Measurements from ENCODE around the gene ITGB6. TPM values are rescaled to one million over a fixed set of nuclear protein-coding genes. Genes with fewer than 3 reads are reported as not detected.
"Not testable (repeated sequence)": the region's sequence is repeated elsewhere in the genome, so short reads cannot be mapped to it uniquely, and the experiment has no call there.

Gene ITGB6
- total RNA-seq, 2 donors from 2014 or later: 7.3 to 12.3 TPM

GRCh38 chr2:160156100-160156499 is 44.0 kb downstream of the ITGB6 start:
- no peak overlapping the region for H3K27ac ChIP-seq
- no peaks in the 10 kb centered on the region for H3K27me3 ChIP-seq (replicated peaks; ENCODE audit: insufficient read depth)
- no peak overlapping the region for H3K4me3 ChIP-seq
- H3K36me3 ChIP-seq: peaks cover 0 to 2% of the 10 kb centered on the region in 2 donors
- intact Hi-C loops (cut with DNase I): no loop called here
- no peaks in the 10 kb centered on the region for H3K4me1 ChIP-seq (replicated peaks)
- no peak for DNase-seq (ENCODE audit: low spot score)
- no peaks in the 10 kb centered on the region for H3K9me3 ChIP-seq
- no peak for TF ChIP-seq CTCF (IDR thresholded peaks at IDR 0.05)
- no peak for TF ChIP-seq POLR2A (IDR thresholded peaks at IDR 0.05)
- TF ChIP-seq POLR2AphosphoS5 (IDR thresholded peaks at IDR 0.05): no peak
- 82% methylated on average over 4 of the region's 4 CpGs for WGBS

DNA sequence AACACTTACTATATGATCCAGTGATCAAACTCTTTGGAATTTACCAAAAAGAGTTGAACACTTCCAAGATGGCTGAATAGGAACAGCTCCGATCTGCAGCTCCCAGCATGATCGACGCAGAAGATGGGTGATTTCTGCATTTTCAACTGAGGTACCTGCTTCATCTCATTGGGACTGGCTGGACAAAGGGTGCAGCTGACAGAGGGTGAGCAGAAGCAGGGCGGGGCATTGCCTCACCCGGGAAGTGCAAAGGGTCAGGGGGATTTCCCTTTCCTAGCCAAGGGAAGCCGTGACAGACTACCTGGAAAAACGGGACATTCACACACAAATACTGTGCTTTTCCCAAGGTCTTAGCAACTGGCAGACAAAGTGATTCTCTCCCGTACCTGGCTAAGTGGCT is 51.7 kb downstream of the ITGB6 start:
- intact Hi-C loops (cut with DNase I); H3K36me3 ChIP-seq; H3K4me3 ChIP-seq; H3K4me1 ChIP-seq (replicated peaks); H3K27me3 ChIP-seq (replicated peaks; ENCODE audit: insufficient read depth); H3K9me3 ChIP-seq; DNase-seq (ENCODE audit: low spot score); H3K27ac ChIP-seq: not testable (repeated sequence)
- 89% methylated on average over 8 of the region's 8 CpGs for WGBS

GRCh38 chr2:160145471-160145870 is 54.6 kb downstream of the ITGB6 start:
- Histone ChIP-seq H3K27me3 (replicated peaks; ENCODE audit: insufficient read depth) (no peaks in the 10 kb centered on the region), H3K36me3 (no peaks in the 10 kb centered on the region), H3K9me3 (no peaks in the 10 kb centered on the region), H3K27ac (no peak overlapping the region), H3K4me1 (replicated peaks) (no peaks in the 10 kb centered on the region), H3K4me3 (no peak overlapping the region)
- DNase-seq (ENCODE audit: low spot score): no peak
- 74% methylated on average over 2 of the region's 2 CpGs for WGBS
- intact Hi-C loops (cut with DNase I): no loop called here
- TF ChIP-seq CTCF (IDR thresholded peaks at IDR 0.05): no peak
- no peak for TF ChIP-seq POLR2A (IDR thresholded peaks at IDR 0.05)
- no peak for TF ChIP-seq POLR2AphosphoS5 (IDR thresholded peaks at IDR 0.05)

DNA sequence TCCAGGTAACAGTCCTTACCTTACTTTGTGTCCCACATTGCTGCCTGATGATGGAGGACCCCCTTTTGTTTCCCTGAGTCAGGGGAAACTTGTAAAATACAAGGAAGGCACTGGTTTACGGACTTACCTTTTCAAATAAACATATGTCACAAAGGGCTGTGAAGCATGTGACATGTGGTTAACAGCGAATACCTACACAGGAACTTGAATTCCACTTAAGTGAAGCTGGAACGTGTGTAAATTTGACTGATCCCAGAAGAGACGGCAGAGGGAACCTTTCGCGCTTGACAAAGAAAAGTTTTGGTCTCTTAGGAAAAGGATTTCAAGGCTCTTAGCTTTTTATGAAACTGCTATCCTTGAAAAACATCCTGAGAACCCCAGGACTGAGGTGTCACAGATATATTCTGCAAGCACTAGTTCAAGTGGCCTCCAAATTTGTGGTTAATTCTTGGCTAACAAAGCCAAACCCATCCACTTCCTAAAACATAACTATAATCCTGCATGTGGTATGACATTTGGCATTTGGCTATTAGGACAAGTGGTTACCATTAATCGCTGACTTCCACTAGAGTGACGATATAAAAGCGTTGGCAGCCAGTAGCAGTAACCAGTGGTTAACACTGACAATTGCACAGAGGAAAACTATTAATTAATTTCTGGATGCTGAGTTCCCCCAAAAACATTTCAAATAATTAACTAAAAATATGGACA is 55.6 kb downstream of the ITGB6 start:
- no peaks in the 10 kb centered on the region for H3K36me3 ChIP-seq
- TF ChIP-seq POLR2AphosphoS5 (IDR thresholded peaks at IDR 0.05): no peak
- TF ChIP-seq CTCF (IDR thresholded peaks at IDR 0.05): no peak
- TF ChIP-seq POLR2A (IDR thresholded peaks at IDR 0.05): no peak
- 61% methylated on average over 9 of the region's 9 CpGs for WGBS
- intact Hi-C loops (cut with DNase I): no loop called here
- H3K27ac ChIP-seq: no peak overlapping the region
- no peaks in the 10 kb centered on the region for H3K27me3 ChIP-seq (replicated peaks; ENCODE audit: insufficient read depth)
- no peak for DNase-seq (ENCODE audit: low spot score)
- H3K4me3 ChIP-seq: no peak overlapping the region
- no peaks in the 10 kb centered on the region for H3K9me3 ChIP-seq
- H3K4me1 ChIP-seq (replicated peaks): no peaks in the 10 kb centered on the region

DNA sequence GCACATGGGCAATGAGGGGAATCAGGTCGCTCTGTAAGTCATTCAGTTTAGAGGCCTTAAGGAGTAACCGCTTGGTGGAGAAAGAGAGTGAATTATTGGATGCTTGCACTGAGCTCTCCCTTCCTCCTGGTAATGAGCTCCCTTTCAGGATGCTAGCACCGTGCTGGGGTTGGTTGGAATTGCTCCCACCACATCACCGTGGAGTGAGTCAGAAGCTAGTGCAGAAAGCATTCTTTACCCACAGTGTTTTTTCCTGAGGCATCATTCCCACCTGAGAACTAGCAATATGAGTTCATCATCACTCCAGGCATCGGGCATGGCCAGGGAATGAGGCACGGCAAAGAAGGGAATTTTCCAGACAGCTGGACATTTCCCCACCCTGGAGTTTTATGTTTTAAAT is 57.6 kb downstream of the ITGB6 start:
- intact Hi-C loops (cut with DNase I): no loop called here
- TF ChIP-seq POLR2AphosphoS5 (IDR thresholded peaks at IDR 0.05) (no peak), CTCF (IDR thresholded peaks at IDR 0.05) (no peak), POLR2A (IDR thresholded peaks at IDR 0.05) (no peak)
- Histone ChIP-seq H3K4me3 (no peak overlapping the region), H3K9me3 (no peaks in the 10 kb centered on the region), H3K27me3 (replicated peaks; ENCODE audit: insufficient read depth) (no peaks in the 10 kb centered on the region), H3K4me1 (replicated peaks) (no peaks in the 10 kb centered on the region), H3K36me3 (no peaks in the 10 kb centered on the region), H3K27ac (no peak overlapping the region)
- 89% methylated on average over 6 of the region's 6 CpGs for WGBS
- no peak for DNase-seq (ENCODE audit: low spot score)
